HL-60 (cell line): ENCODE measurements around the gene KIF26B.

Experiments used
- DNase-seq, 2 experiments: peaks; one replicate each; pipeline ENCODE4 v3.0.0-alpha.2; 2010 to 2020; ENCODE audit warnings: low read depth in 1 of 2, low spot score in 1 of 2
- H3K27ac ChIP-seq: fragments of 250-450 bp; sonication (Bioruptor Pico); replicated peaks from 2 replicates; pipeline ENCODE4 v1.5.1; 2020; ENCODE audit warnings: mild to moderate bottlenecking, moderate library complexity
- H3K27me3 ChIP-seq: fragments of 250-450 bp; sonication (Bioruptor Pico); 2 replicates; pipeline ENCODE4 v1.5.1; 2021; ENCODE audit warnings: mild to moderate bottlenecking, moderate library complexity; ENCODE audit not compliant: insufficient read depth, poor library complexity, severe bottlenecking
- H3K4me3 ChIP-seq: replicated peaks from 2 replicates; pipeline ENCODE4 v1.5.1; 2011; ENCODE audit warnings: mild to moderate bottlenecking, control low read depth, low read length; ENCODE audit not compliant: insufficient read depth
- GABPA ChIP-seq: IDR thresholded peaks from 2 replicates; pipeline ENCODE4 v1.6.1; 2012; ENCODE audit warnings: low read depth
- POLR2AphosphoS5 ChIP-seq: IDR thresholded peaks from 2 replicates; pipeline ENCODE4 v1.6.1; 2012; ENCODE audit warnings: low read depth
- SPI1 ChIP-seq: IDR thresholded peaks from 2 replicates; pipeline ENCODE4 v1.6.1; 2012; ENCODE audit warnings: low read depth, mild to moderate bottlenecking, borderline replicate concordance
- TF ChIP-seq, protein P1 (sequence below): IDR thresholded peaks from one replicate; pipeline ENCODE4 v1.5.1; 2011; ENCODE audit warnings: low read length, control low read depth, inconsistent platforms; ENCODE audit not compliant: insufficient read depth
- TF ChIP-seq, protein P2 (sequence below): IDR thresholded peaks from 2 replicates; pipeline ENCODE4 v1.6.1; 2012; ENCODE audit warnings: low read depth; ENCODE audit not compliant: insufficient replicate concordance

The KIF26B gene

DNA sequence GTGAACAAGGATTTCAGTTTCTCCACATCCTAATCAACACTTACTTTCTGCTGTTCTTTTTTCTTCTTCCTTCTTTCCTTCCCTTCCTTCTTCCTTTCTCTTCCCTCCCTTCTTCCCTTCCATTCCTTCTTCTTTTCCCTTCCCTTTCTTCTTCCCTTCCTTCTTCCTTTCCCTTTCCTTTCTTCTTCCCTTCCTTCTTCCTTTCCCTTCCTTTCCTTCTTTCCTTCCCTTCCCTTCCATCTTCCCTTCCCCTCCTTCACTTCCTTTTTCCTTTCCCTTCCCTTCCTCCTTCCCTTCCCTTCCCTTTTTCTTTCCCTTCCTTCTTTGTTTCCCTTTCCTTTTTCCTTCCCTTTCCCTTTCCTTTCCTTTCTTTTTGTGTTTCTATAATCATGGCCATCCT, 115.3 kb downstream of the KIF26B start:
- no peak for TF ChIP-seq POLR2AphosphoS5
- TF ChIP-seq, protein P1, sequence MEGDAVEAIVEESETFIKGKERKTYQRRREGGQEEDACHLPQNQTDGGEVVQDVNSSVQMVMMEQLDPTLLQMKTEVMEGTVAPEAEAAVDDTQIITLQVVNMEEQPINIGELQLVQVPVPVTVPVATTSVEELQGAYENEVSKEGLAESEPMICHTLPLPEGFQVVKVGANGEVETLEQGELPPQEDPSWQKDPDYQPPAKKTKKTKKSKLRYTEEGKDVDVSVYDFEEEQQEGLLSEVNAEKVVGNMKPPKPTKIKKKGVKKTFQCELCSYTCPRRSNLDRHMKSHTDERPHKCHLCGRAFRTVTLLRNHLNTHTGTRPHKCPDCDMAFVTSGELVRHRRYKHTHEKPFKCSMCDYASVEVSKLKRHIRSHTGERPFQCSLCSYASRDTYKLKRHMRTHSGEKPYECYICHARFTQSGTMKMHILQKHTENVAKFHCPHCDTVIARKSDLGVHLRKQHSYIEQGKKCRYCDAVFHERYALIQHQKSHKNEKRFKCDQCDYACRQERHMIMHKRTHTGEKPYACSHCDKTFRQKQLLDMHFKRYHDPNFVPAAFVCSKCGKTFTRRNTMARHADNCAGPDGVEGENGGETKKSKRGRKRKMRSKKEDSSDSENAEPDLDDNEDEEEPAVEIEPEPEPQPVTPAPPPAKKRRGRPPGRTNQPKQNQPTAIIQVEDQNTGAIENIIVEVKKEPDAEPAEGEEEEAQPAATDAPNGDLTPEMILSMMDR: no peak
- Histone ChIP-seq H3K4me3 (no peak overlapping the region), H3K27ac (no peak overlapping the region), H3K27me3 (no peaks in the 10 kb centered on the region)
- no peak for DNase-seq

DNA sequence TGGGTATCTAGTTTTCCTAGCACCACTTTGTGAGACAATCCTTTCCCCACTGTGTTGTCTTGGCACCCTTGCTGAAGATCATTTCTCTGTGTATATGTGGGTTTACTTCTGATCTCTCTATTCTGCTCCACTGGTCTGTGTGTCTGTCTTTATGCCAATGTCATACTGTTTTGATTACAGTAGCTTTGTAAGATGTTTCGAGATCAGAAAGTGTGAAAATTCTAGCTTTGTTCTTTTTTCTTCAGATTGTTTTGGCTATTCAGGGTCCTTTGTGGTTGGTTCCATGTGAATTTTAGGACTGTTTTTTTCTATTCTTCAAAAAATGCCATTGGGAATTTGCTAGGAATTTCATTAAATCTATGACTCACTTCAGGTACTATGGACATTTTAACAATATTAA, 116.2 kb downstream of the KIF26B start:
- no peaks in the 10 kb centered on the region for H3K27me3 ChIP-seq
- no peak overlapping the region for H3K4me3 ChIP-seq
- DNase-seq: no peak
- no peak overlapping the region for H3K27ac ChIP-seq
- TF ChIP-seq, protein P1: no peak
- no peak for TF ChIP-seq POLR2AphosphoS5
- no peak for TF ChIP-seq GABPA
- no peak for TF ChIP-seq SPI1

DNA sequence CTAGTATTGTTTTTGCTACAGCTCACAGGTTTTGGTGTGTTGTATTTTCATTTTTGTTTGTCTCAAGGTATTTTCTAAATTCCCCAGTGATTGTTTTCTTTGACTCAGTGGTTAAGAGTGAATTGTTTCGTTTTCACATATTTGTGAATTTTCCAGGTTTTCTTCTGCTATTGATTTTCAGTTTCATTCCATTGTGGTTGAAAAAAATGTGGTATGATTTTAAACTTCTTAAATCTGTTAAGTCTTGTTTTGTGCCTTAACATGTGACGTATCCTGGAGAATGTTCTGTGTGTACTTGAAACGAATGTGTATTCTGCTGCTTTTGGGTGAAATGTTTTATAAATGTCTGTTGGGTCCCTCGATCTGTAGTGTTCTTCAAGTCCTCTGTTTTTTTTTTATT, 117.9 kb downstream of the KIF26B start:
- TF ChIP-seq POLR2AphosphoS5 (no peak), SPI1 (no peak), GABPA (no peak)
- TF ChIP-seq, protein P2, sequence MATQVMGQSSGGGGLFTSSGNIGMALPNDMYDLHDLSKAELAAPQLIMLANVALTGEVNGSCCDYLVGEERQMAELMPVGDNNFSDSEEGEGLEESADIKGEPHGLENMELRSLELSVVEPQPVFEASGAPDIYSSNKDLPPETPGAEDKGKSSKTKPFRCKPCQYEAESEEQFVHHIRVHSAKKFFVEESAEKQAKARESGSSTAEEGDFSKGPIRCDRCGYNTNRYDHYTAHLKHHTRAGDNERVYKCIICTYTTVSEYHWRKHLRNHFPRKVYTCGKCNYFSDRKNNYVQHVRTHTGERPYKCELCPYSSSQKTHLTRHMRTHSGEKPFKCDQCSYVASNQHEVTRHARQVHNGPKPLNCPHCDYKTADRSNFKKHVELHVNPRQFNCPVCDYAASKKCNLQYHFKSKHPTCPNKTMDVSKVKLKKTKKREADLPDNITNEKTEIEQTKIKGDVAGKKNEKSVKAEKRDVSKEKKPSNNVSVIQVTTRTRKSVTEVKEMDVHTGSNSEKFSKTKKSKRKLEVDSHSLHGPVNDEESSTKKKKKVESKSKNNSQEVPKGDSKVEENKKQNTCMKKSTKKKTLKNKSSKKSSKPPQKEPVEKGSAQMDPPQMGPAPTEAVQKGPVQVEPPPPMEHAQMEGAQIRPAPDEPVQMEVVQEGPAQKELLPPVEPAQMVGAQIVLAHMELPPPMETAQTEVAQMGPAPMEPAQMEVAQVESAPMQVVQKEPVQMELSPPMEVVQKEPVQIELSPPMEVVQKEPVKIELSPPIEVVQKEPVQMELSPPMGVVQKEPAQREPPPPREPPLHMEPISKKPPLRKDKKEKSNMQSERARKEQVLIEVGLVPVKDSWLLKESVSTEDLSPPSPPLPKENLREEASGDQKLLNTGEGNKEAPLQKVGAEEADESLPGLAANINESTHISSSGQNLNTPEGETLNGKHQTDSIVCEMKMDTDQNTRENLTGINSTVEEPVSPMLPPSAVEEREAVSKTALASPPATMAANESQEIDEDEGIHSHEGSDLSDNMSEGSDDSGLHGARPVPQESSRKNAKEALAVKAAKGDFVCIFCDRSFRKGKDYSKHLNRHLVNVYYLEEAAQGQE: no peak
- TF ChIP-seq, protein P1: no peak

DNA sequence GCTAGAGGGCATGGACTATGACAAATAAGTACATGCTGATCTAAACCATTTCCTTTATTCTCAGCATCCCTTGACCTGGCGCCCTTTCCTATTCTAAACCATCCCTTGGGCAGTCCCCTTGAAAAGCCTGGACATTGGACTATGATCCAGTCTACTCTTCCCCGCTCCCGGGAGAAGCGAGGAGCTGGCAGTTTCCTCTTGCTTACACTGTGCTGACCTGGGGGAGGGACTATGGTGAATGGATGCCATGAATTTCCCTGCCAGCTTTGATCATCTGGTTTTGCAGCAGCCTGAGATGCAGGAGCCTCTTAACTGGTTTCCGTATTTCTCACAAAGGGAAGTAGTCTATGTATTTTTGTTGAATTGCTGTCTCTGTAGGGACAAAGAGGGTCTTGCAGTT, 121.7 kb downstream of the KIF26B start:
- DNase-seq: no peak
- no peak overlapping the region for H3K4me3 ChIP-seq
- no peak overlapping the region for H3K27ac ChIP-seq
- no peak for TF ChIP-seq GABPA
- TF ChIP-seq, protein P2: no peak
- 0 out of 2 replicates have a peak, but pooled peaks have one; percentile 1 for TF ChIP-seq SPI1
- no peak for TF ChIP-seq POLR2AphosphoS5
- TF ChIP-seq, protein P1: no peak
- no peaks in the 10 kb centered on the region for H3K27me3 ChIP-seq

More for the DNA sequence above, 117.9 kb downstream of the KIF26B start:
- H3K27ac ChIP-seq: no peak overlapping the region
- no peaks in the 10 kb centered on the region for H3K27me3 ChIP-seq
- no peak overlapping the region for H3K4me3 ChIP-seq
- DNase-seq: no peak
